ENCODE data around the gene CAPN7.

CAPN7 gene

GRCh38 chr3:15271030-15271429 is 65.0 kb downstream of the CAPN7 start:
- DNase-seq (ENCODE audit: low read depth) = no peak
- H3K4me3 ChIP-seq (ENCODE audit: low read depth, low read length) = no peak overlapping the region
- TF ChIP-seq CTCF (IDR thresholded peaks at IDR 0.05; ENCODE audit: low read depth, low read length) (no peak), POLR2A (IDR thresholded peaks at IDR 0.05; ENCODE audit: extremely low read depth, insufficient read length) (no peak), MAX (IDR thresholded peaks at IDR 0.05; ENCODE audit: low read depth, low read length) (no peak), MYC (IDR thresholded peaks at IDR 0.05; ENCODE audit: low read depth, low read length) (no peak)

GRCh38 chr3:15271785-15272381 is 65.8 kb downstream of the CAPN7 start:
- peak overlapping the region; percentile 6 for H3K4me3 ChIP-seq (ENCODE audit: low read depth, low read length)
- peak; percentile 47; the same call in 1 of the 2 replicates for TF ChIP-seq MYC (IDR thresholded peaks at IDR 0.05; ENCODE audit: low read depth, low read length)
- no peak for TF ChIP-seq POLR2A (IDR thresholded peaks at IDR 0.05; ENCODE audit: extremely low read depth, insufficient read length)
- peak; percentile 34 for TF ChIP-seq MAX (IDR thresholded peaks at IDR 0.05; ENCODE audit: low read depth, low read length)
- peak; percentile 99 for DNase-seq (ENCODE audit: low read depth)

- peak overlapping the region; percentile 6 for H3K4me3 ChIP-seq (ENCODE audit: low read depth, low read length)
- no peak for DNase-seq (ENCODE audit: low read depth)
- TF ChIP-seq CTCF (IDR thresholded peaks at IDR 0.05; ENCODE audit: low read depth, low read length) (no peak), POLR2A (IDR thresholded peaks at IDR 0.05; ENCODE audit: extremely low read depth, insufficient read length) (no peak), MAX (IDR thresholded peaks at IDR 0.05; ENCODE audit: low read depth, low read length) (no peak), MYC (IDR thresholded peaks at IDR 0.05; ENCODE audit: low read depth, low read length) (no peak)
These were observed 66.6 kb downstream of the CAPN7 start for GRCh38 chr3:15272426-15273196.

GRCh38 chr3:15273227-15273626 is 67.2 kb downstream of the CAPN7 start:
- H3K4me3 ChIP-seq (ENCODE audit: low read depth, low read length) = no peak overlapping the region
- TF ChIP-seq MAX (IDR thresholded peaks at IDR 0.05; ENCODE audit: low read depth, low read length) (0 out of 2 replicates have a peak, but pooled peaks have one; percentile 14), MYC (IDR thresholded peaks at IDR 0.05; ENCODE audit: low read depth, low read length) (no peak)
- DNase-seq (ENCODE audit: low read depth) = peak; percentile 42

GRCh38 chr3:15276028-15276724 is 70.1 kb downstream of the CAPN7 start:
- no peak for DNase-seq (ENCODE audit: low read depth)
- no peak overlapping the region for H3K4me3 ChIP-seq (ENCODE audit: low read depth, low read length)
- TF ChIP-seq CTCF (IDR thresholded peaks at IDR 0.05; ENCODE audit: low read depth, low read length) (no peak), POLR2A (IDR thresholded peaks at IDR 0.05; ENCODE audit: extremely low read depth, insufficient read length) (no peak), MYC (IDR thresholded peaks at IDR 0.05; ENCODE audit: low read depth, low read length) (no peak), MAX (IDR thresholded peaks at IDR 0.05; ENCODE audit: low read depth, low read length) (no peak)

GRCh38 chr3:15277861-15278500 is 71.9 kb downstream of the CAPN7 start:
- no peak for TF ChIP-seq POLR2A (IDR thresholded peaks at IDR 0.05; ENCODE audit: extremely low read depth, insufficient read length)
- no peak for TF ChIP-seq MYC (IDR thresholded peaks at IDR 0.05; ENCODE audit: low read depth, low read length)
- no peak for TF ChIP-seq CTCF (IDR thresholded peaks at IDR 0.05; ENCODE audit: low read depth, low read length)
- TF ChIP-seq MAX (IDR thresholded peaks at IDR 0.05; ENCODE audit: low read depth, low read length) = no peak
- no peak overlapping the region for H3K4me3 ChIP-seq (ENCODE audit: low read depth, low read length)
- no peak for DNase-seq (ENCODE audit: low read depth)

Data from NB4 (cell line).